HG03095 (cell line): ENCODE results near the gene ITM2B.
A peak's percentile ranks its signal among the peaks of the same experiment; 100 is the strongest.
"Not testable (repeated sequence)": the region's sequence is repeated elsewhere in the genome, so short reads cannot be mapped to it uniquely, and the experiment has no call there.

Experiments
- ATAC-seq: cut with Tn5 transposase; IDR thresholded peaks from one replicate; pipeline ENCODE4 v1.9.1; 2021; ENCODE audit warnings: moderate library complexity; ENCODE audit not compliant: unreplicated experiment

Gene ITM2B

GRCh38 chr13:48222358-48223301 lies 10.4 kb upstream of the ITM2B start:
- no peak for ATAC-seq

GRCh38 chr13:48224701-48225100 lies 8.3 kb upstream of the ITM2B start:
- no peak for ATAC-seq

GRCh38 chr13:48230541-48230940 lies 2.5 kb upstream of the ITM2B start:
- ATAC-seq = no peak

GRCh38 chr13:48231080-48231479 lies 1.9 kb upstream of the ITM2B start:
- ATAC-seq = no peak

- no peak for ATAC-seq
These were observed 1.1 kb upstream of the ITM2B start for GRCh38 chr13:48231933-48232332.

GRCh38 chr13:48232420-48233045 lies 473 bp upstream of the ITM2B start:
- ATAC-seq = no peak

GRCh38 chr13:48233889-48234488 lies 983 bp downstream of the ITM2B start:
- no peak for ATAC-seq

- peak; percentile 47 for ATAC-seq
These were observed 1.7 kb downstream of the ITM2B start for GRCh38 chr13:48234566-48235340.

GRCh38 chr13:48235341-48236135 lies 2.5 kb downstream of the ITM2B start:
- no peak for ATAC-seq

- no peak for ATAC-seq
These were observed 3.7 kb downstream of the ITM2B start for GRCh38 chr13:48236528-48237353.

- not testable (repeated sequence) for ATAC-seq
These were observed 6.4 kb downstream of the ITM2B start for GRCh38 chr13:48239369-48239768.

- ATAC-seq = no peak
These were observed 8.6 kb downstream of the ITM2B start for GRCh38 chr13:48241651-48242050.

GRCh38 chr13:48242677-48243076 lies 9.7 kb downstream of the ITM2B start:
- ATAC-seq = no peak

GRCh38 chr13:48244159-48244558 lies 11.2 kb downstream of the ITM2B start:
- ATAC-seq = no peak

- no peak for ATAC-seq
These were observed 13.1 kb downstream of the ITM2B start for GRCh38 chr13:48246102-48246501.

GRCh38 chr13:48249018-48249417 lies 16.0 kb downstream of the ITM2B start:
- no peak for ATAC-seq

- no peak for ATAC-seq
These were observed 18.6 kb downstream of the ITM2B start for GRCh38 chr13:48251611-48252081.

GRCh38 chr13:48252176-48252575 lies 19.2 kb downstream of the ITM2B start:
- no peak for ATAC-seq

- ATAC-seq = no peak
These were observed 20.8 kb downstream of the ITM2B start for GRCh38 chr13:48253849-48254248.
